WTC11 (cell line): ENCODE measurements around the gene PITPNM1. TPM values are rescaled to one million over a fixed set of nuclear protein-coding genes. Genes with fewer than 3 reads are reported as not detected.

Source experiments
- ATAC-seq: fragments of 200-7000 bp; cut with Tn5 transposase; 2 replicates; pipeline ENCODE4 v1.10.0; 2021; ENCODE audit warnings: mild to moderate bottlenecking, moderate library complexity
- CTCF ChIA-PET: fragments of 300-600 bp; sonication (Branson Sonifier 250); formaldehyde crosslinking; loops from one replicate; lab custom pipeline; 2021; ENCODE audit warnings: antibody characterized with exemption; lab: Charles Lee
- POLR2A ChIA-PET: fragments of 350-600 bp; sonication (Branson Sonifier 250); formaldehyde crosslinking; loops from one replicate; lab custom pipeline; 2021; ENCODE audit warnings: antibody characterized with exemption; lab: Charles Lee
- DNase-seq: peaks from one replicate; pipeline ENCODE4 v3.0.0; 2021; ENCODE audit warnings: low spot score
- H3K27ac Mint-ChIP-seq: 2 replicates; pipeline ENCODE4 v1.8.0; 2021; ENCODE audit warnings: mixed read lengths
- H3K27me3 Mint-ChIP-seq: 2 replicates; pipeline ENCODE4 v1.8.0; 2021; ENCODE audit warnings: low read depth, mild to moderate bottlenecking, moderate library complexity, mixed read lengths
- H3K36me3 Mint-ChIP-seq: 2 replicates; pipeline ENCODE4 v1.8.0; 2021; ENCODE audit warnings: mixed read lengths
- H3K4me1 Mint-ChIP-seq: 2 replicates; pipeline ENCODE4 v1.8.0; 2022; ENCODE audit warnings: mixed read lengths
- H3K4me3 Mint-ChIP-seq: 2 replicates; pipeline ENCODE4 v1.8.0; 2021; ENCODE audit warnings: mild to moderate bottlenecking, moderate library complexity, mixed read lengths
- H3K9me3 Mint-ChIP-seq: 2 replicates; pipeline ENCODE4 v1.8.0; 2021; ENCODE audit warnings: mixed read lengths
- CBFB ChIP-seq: sonication (generic); formaldehyde crosslinking; IDR thresholded peaks from 2 replicates; pipeline ENCODE4 v1.8.1; 2022; ENCODE audit warnings: mild to moderate bottlenecking, low read depth, missing genetic modification reagents
- CREB1 ChIP-seq: sonication (generic); formaldehyde crosslinking; IDR thresholded peaks from 2 replicates; pipeline ENCODE4 v1.8.0; 2023; ENCODE audit warnings: mild to moderate bottlenecking, missing genetic modification reagents
- ELF4 ChIP-seq: sonication (generic); formaldehyde crosslinking; IDR thresholded peaks from 2 replicates; pipeline ENCODE4 v1.8.1; 2022; ENCODE audit warnings: low read depth, mild to moderate bottlenecking, moderate library complexity, missing genetic modification reagents
- FOXK1 ChIP-seq: sonication (generic); formaldehyde crosslinking; IDR thresholded peaks from 2 replicates; pipeline ENCODE4 v1.8.0; 2022; ENCODE audit warnings: mild to moderate bottlenecking, moderate library complexity, missing genetic modification reagents
- IRF2 ChIP-seq: sonication (generic); formaldehyde crosslinking; IDR thresholded peaks from 2 replicates; pipeline ENCODE4 v1.8.0; 2022; ENCODE audit warnings: low read depth, missing genetic modification reagents, borderline replicate concordance
- JAZF1 ChIP-seq: fragments of 250-450 bp; sonication (Bioruptor Pico); IDR thresholded peaks from 2 replicates; pipeline ENCODE4 v1.9.0; 2021; ENCODE audit warnings: moderate library complexity, mild to moderate bottlenecking, inconsistent platforms
- ZNF317 ChIP-seq: sonication (generic); formaldehyde crosslinking; IDR thresholded peaks from 2 replicates; pipeline ENCODE4 v1.8.1; 2023; ENCODE audit warnings: low read depth, mild to moderate bottlenecking, moderate library complexity, missing genetic modification reagents, borderline replicate concordance
- total RNA-seq: library from RNA; stranded (reverse); gene quantifications from 3 replicates; pipeline ENCODE4 v1.2.3, GENCODE V29; 2021
- TF ChIP-seq, protein P1 (sequence below): fragments of 250-450 bp; sonication (Bioruptor Pico); IDR thresholded peaks from 2 replicates; pipeline ENCODE4 v2.1.2; 2022; ENCODE audit warnings: mild to moderate bottlenecking, moderate library complexity
- TF ChIP-seq, protein P2 (sequence below): sonication (generic); formaldehyde crosslinking; IDR thresholded peaks from 2 replicates; pipeline ENCODE4 v1.8.0; 2022; ENCODE audit warnings: mild to moderate bottlenecking, missing genetic modification reagents
- TF ChIP-seq, protein P3 (sequence below): sonication (generic); formaldehyde crosslinking; IDR thresholded peaks from 2 replicates; pipeline ENCODE4 v1.8.1; 2023; ENCODE audit warnings: mild to moderate bottlenecking, missing genetic modification reagents
- TF ChIP-seq, protein P4 (sequence below): sonication (generic); formaldehyde crosslinking; conservative IDR thresholded peaks from 2 replicates; pipeline ENCODE4 v1.8.1; 2023; ENCODE audit warnings: mild to moderate bottlenecking, low read depth, missing genetic modification reagents, moderate library complexity
- TF ChIP-seq, protein P5 (sequence below): sonication (generic); formaldehyde crosslinking; IDR thresholded peaks from 2 replicates; pipeline ENCODE4 v1.8.0; 2022; ENCODE audit warnings: missing genetic modification reagents
- TF ChIP-seq, protein P6 (sequence below): fragments of 250-450 bp; sonication (Bioruptor Pico); IDR thresholded peaks from 2 replicates; pipeline ENCODE4 v1.9.0; 2021; ENCODE audit warnings: mild to moderate bottlenecking
- TF ChIP-seq, protein P7 (sequence below): sonication (generic); formaldehyde crosslinking; IDR thresholded peaks from 2 replicates; pipeline ENCODE4 v1.8.1; 2022; ENCODE audit warnings: low read depth, mild to moderate bottlenecking, moderate library complexity, missing genetic modification reagents, borderline replicate concordance
- TF ChIP-seq, protein P8 (sequence below): sonication (generic); formaldehyde crosslinking; IDR thresholded peaks from 2 replicates; pipeline ENCODE4 v1.8.1; 2023; ENCODE audit warnings: mild to moderate bottlenecking, missing genetic modification reagents, moderate library complexity

The PITPNM1 gene
- total RNA-seq, 1 experiment from 2014 or later, result 55.4 TPM

DNA sequence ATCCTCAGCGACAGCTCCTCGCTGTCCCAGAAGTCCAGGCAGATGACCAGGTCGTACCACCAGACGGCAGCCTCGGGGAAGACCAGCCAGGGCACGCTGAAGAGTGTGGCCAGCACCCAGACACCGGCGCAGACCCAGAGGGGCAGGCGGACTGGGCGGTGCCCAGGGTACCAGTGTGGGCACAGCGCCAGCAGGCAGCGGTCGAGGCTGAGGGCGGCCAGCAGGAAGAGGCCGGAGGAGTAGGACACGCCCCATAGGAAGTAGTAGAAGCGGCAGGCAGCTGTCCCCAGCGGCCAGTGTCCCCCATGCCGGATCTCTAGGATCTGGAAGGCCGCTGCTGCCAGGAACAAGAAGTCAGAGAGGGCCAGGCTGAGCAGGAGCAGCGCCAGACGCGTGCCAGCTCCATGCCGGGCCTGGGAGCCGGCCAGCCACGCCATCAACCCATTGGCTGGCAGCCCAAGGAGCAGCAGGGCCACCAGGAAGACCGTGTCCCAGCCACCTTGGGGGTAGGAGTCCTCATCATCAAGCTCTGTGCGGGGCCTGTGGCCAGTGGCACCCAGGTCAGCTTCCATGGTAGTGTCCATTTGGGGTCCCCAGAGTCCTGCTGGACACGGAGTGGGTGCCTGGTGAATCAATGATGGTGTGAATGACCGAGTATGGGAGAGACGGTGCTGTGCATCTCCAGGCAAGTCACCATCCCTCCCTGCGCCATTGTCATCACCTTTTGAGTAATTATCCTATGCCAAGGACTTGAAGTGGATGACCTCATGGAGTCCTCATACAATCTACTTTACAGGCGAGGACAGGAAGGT is 52.8 kb downstream of the PITPNM1 start, which contains the start of gene GPR152:
TSS of gene GPR152 (minus strand) at position 589 of the 812 bp plus-strand sequence. CDS start at position 584, 5 bp downstream.
- CTCF ChIA-PET, result interaction anchor here (1.5 kb wide), 2 partner anchors 13 to 50 kb away, joined by 4 read pairs; no protein-coding TSS in a partner anchor
- 0 out of 2 replicates have a peak within 1 kb of the TSS, but pooled peaks have one; percentile 14 for H3K27ac Mint-ChIP-seq
- peaks cover 3% of the 10 kb centered on the region for H3K27me3 Mint-ChIP-seq
- no peaks in the 10 kb centered on the region for H3K9me3 Mint-ChIP-seq
- H3K36me3 Mint-ChIP-seq, result no peaks in the 10 kb centered on the region
- DNase-seq, result no peak
- H3K4me1 Mint-ChIP-seq, result no peaks in the 10 kb centered on the region
- TF ChIP-seq, protein P1, sequence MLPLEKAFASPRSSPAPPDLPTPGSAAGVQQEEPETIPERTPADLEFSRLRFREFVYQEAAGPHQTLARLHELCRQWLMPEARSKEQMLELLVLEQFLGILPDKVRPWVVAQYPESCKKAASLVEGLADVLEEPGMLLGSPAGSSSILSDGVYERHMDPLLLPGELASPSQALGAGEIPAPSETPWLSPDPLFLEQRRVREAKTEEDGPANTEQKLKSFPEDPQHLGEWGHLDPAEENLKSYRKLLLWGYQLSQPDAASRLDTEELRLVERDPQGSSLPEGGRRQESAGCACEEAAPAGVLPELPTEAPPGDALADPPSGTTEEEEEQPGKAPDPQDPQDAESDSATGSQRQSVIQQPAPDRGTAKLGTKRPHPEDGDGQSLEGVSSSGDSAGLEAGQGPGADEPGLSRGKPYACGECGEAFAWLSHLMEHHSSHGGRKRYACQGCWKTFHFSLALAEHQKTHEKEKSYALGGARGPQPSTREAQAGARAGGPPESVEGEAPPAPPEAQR (CRISPR knock-in tag), result no peak
- TF ChIP-seq CBFB (CRISPR knock-in tag) (no peak), ELF4 (CRISPR knock-in tag) (no peak), ZNF317 (no peak)
- TF ChIP-seq, protein P2, sequence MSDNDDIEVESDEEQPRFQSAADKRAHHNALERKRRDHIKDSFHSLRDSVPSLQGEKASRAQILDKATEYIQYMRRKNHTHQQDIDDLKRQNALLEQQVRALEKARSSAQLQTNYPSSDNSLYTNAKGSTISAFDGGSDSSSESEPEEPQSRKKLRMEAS (CRISPR knock-in tag), result no peak
- TF ChIP-seq, protein P3, sequence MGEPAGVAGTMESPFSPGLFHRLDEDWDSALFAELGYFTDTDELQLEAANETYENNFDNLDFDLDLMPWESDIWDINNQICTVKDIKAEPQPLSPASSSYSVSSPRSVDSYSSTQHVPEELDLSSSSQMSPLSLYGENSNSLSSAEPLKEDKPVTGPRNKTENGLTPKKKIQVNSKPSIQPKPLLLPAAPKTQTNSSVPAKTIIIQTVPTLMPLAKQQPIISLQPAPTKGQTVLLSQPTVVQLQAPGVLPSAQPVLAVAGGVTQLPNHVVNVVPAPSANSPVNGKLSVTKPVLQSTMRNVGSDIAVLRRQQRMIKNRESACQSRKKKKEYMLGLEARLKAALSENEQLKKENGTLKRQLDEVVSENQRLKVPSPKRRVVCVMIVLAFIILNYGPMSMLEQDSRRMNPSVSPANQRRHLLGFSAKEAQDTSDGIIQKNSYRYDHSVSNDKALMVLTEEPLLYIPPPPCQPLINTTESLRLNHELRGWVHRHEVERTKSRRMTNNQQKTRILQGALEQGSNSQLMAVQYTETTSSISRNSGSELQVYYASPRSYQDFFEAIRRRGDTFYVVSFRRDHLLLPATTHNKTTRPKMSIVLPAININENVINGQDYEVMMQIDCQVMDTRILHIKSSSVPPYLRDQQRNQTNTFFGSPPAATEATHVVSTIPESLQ (CRISPR knock-in tag), result no peak
- TF ChIP-seq, protein P4, sequence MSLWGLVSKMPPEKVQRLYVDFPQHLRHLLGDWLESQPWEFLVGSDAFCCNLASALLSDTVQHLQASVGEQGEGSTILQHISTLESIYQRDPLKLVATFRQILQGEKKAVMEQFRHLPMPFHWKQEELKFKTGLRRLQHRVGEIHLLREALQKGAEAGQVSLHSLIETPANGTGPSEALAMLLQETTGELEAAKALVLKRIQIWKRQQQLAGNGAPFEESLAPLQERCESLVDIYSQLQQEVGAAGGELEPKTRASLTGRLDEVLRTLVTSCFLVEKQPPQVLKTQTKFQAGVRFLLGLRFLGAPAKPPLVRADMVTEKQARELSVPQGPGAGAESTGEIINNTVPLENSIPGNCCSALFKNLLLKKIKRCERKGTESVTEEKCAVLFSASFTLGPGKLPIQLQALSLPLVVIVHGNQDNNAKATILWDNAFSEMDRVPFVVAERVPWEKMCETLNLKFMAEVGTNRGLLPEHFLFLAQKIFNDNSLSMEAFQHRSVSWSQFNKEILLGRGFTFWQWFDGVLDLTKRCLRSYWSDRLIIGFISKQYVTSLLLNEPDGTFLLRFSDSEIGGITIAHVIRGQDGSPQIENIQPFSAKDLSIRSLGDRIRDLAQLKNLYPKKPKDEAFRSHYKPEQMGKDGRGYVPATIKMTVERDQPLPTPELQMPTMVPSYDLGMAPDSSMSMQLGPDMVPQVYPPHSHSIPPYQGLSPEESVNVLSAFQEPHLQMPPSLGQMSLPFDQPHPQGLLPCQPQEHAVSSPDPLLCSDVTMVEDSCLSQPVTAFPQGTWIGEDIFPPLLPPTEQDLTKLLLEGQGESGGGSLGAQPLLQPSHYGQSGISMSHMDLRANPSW, result no peak
- no peak for ATAC-seq
- POLR2A ChIA-PET, result no interaction called here
- no peak within 1 kb of the TSS for H3K4me3 Mint-ChIP-seq

DNA sequence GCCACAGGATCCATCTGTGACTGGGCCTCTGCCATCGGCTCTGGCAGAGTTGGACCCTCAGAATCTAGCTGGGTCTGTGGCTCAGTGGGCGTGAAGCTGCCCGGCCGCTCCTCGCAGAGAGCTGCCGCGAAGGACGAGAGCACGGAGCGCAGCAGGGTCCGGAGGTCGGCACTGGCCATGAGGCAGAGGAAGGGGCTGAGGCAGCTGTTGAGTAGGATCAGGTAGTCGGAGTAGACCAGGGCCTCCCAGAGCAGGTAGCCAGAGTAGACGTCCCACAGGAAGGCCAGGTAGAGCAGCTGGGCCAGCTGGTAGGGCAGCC is 53.5 kb downstream of the PITPNM1 start:
- TF ChIP-seq, protein P5, sequence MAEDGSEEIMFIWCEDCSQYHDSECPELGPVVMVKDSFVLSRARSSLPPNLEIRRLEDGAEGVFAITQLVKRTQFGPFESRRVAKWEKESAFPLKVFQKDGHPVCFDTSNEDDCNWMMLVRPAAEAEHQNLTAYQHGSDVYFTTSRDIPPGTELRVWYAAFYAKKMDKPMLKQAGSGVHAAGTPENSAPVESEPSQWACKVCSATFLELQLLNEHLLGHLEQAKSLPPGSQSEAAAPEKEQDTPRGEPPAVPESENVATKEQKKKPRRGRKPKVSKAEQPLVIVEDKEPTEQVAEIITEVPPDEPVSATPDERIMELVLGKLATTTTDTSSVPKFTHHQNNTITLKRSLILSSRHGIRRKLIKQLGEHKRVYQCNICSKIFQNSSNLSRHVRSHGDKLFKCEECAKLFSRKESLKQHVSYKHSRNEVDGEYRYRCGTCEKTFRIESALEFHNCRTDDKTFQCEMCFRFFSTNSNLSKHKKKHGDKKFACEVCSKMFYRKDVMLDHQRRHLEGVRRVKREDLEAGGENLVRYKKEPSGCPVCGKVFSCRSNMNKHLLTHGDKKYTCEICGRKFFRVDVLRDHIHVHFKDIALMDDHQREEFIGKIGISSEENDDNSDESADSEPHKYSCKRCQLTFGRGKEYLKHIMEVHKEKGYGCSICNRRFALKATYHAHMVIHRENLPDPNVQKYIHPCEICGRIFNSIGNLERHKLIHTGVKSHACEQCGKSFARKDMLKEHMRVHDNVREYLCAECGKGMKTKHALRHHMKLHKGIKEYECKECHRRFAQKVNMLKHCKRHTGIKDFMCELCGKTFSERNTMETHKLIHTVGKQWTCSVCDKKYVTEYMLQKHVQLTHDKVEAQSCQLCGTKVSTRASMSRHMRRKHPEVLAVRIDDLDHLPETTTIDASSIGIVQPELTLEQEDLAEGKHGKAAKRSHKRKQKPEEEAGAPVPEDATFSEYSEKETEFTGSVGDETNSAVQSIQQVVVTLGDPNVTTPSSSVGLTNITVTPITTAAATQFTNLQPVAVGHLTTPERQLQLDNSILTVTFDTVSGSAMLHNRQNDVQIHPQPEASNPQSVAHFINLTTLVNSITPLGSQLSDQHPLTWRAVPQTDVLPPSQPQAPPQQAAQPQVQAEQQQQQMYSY (CRISPR knock-in tag), result no peak
- TF ChIP-seq, protein P6, sequence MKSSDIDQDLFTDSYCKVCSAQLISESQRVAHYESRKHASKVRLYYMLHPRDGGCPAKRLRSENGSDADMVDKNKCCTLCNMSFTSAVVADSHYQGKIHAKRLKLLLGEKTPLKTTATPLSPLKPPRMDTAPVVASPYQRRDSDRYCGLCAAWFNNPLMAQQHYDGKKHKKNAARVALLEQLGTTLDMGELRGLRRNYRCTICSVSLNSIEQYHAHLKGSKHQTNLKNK (CRISPR knock-in tag), result no peak
- no peak for TF ChIP-seq IRF2 (CRISPR knock-in tag)
- TF ChIP-seq, protein P7, sequence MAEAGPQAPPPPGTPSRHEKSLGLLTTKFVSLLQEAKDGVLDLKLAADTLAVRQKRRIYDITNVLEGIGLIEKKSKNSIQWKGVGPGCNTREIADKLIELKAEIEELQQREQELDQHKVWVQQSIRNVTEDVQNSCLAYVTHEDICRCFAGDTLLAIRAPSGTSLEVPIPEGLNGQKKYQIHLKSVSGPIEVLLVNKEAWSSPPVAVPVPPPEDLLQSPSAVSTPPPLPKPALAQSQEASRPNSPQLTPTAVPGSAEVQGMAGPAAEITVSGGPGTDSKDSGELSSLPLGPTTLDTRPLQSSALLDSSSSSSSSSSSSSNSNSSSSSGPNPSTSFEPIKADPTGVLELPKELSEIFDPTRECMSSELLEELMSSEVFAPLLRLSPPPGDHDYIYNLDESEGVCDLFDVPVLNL (CRISPR knock-in tag), result no peak
- TF ChIP-seq CREB1 (CRISPR knock-in tag), result no peak
- TF ChIP-seq, protein P8, sequence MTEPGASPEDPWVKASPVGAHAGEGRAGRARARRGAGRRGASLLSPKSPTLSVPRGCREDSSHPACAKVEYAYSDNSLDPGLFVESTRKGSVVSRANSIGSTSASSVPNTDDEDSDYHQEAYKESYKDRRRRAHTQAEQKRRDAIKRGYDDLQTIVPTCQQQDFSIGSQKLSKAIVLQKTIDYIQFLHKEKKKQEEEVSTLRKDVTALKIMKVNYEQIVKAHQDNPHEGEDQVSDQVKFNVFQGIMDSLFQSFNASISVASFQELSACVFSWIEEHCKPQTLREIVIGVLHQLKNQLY (CRISPR knock-in tag), result no peak
- no peak for TF ChIP-seq JAZF1 (CRISPR knock-in tag)
- TF ChIP-seq FOXK1 (CRISPR knock-in tag), result no peak
- POLR2A ChIA-PET, result no interaction called here
- H3K36me3 Mint-ChIP-seq, result no peaks in the 10 kb centered on the region
- no peaks in the 10 kb centered on the region for H3K4me1 Mint-ChIP-seq
- peaks cover 3% of the 10 kb centered on the region for H3K27me3 Mint-ChIP-seq
- CTCF ChIA-PET, result interaction anchor here (1.5 kb wide), 2 partner anchors 12 to 50 kb away, joined by 4 read pairs; no protein-coding TSS in a partner anchor
- 0 out of 2 replicates have a peak overlapping the region, but pooled peaks have one; percentile 14 for H3K27ac Mint-ChIP-seq
- ATAC-seq (no peak), DNase-seq (no peak)
- no peaks in the 10 kb centered on the region for H3K9me3 Mint-ChIP-seq
- no peak overlapping the region for H3K4me3 Mint-ChIP-seq
